ENCODE measurements around the gene FXR2. TPM values are rescaled to one million over a fixed set of nuclear protein-coding genes. Genes with fewer than 3 reads are reported as not detected.
A peak's percentile ranks its signal among the peaks of the same experiment; 100 is the strongest.

The FXR2 gene
- total and polyA plus RNA-seq, 10 of the 15 experiments (the other 5 are each of a cell fraction or from before 2014, with no cell fraction given): 1.6 to 33.3 (median 22.0) TPM

DNA sequence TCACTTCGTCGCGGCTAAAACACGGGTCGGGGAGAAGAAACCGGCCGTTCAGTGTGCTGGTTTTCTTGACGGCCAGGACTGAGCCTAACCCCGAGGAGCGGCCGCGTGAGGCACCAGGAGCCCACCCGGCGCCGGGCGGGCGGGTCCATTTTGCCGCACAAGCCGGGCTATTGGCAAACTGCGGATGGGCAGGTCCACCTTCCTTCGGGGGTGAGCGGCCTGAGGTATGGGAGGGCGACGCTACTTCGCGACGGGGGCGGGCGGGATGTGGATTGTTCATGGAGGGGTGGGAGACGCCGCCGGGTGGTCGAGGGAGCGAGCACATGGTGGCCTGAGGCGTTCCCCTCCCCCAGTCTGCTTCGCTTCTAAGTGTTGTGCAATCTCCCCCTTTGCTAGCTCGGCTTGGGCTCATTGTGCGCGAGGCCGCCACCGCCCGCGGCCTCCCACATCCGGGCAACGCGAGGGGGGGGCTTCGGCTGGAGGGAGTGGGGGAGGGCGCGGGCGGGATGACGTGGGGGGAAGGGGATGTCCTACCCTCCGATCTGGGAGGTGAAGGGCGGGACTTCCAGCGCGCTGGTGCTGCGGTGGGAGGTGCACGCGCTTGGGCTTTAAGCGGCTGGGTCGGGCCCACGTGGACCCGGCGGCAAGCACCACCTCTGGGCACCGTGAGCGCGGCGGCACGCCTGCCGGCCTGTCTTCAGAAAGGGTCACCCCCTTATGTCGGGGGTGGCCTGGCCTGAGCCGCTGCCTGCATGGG is 41.2 kb downstream of the FXR2 start (continued):
- no peak for TF ChIP-seq PML (IDR thresholded peaks at IDR 0.05; ENCODE audit: low read length)
- TF ChIP-seq NFYA (IDR thresholded peaks at IDR 0.05; ENCODE audit: borderline replicate concordance, low read depth, low read length): no peak
- TF ChIP-seq SUPT20H (IDR thresholded peaks at IDR 0.05; ENCODE audit: borderline replicate concordance, control insufficient read depth, low read depth, low read length): no peak
- no peak for TF ChIP-seq NFYB (IDR thresholded peaks at IDR 0.05; ENCODE audit: insufficient read depth, low read depth, low read length)
- no peak for TF ChIP-seq BMI1 (IDR thresholded peaks at IDR 0.05; ENCODE audit: borderline replicate concordance)
- TF ChIP-seq DPF2 (IDR thresholded peaks at IDR 0.05): no peak; the same call in 1 of the 2 replicates
- peak; percentile 67; the same call in 1 of the 2 replicates for TF ChIP-seq BACH1 (IDR thresholded peaks at IDR 0.05; ENCODE audit: borderline replicate concordance)
- no peak for TF ChIP-seq RCOR1 (conservative IDR thresholded peaks at IDR 0.05; ENCODE audit: low read depth, low read length)
- no peak for TF ChIP-seq HDAC2 (IDR thresholded peaks at IDR 0.05)
- TF ChIP-seq, protein P1, sequence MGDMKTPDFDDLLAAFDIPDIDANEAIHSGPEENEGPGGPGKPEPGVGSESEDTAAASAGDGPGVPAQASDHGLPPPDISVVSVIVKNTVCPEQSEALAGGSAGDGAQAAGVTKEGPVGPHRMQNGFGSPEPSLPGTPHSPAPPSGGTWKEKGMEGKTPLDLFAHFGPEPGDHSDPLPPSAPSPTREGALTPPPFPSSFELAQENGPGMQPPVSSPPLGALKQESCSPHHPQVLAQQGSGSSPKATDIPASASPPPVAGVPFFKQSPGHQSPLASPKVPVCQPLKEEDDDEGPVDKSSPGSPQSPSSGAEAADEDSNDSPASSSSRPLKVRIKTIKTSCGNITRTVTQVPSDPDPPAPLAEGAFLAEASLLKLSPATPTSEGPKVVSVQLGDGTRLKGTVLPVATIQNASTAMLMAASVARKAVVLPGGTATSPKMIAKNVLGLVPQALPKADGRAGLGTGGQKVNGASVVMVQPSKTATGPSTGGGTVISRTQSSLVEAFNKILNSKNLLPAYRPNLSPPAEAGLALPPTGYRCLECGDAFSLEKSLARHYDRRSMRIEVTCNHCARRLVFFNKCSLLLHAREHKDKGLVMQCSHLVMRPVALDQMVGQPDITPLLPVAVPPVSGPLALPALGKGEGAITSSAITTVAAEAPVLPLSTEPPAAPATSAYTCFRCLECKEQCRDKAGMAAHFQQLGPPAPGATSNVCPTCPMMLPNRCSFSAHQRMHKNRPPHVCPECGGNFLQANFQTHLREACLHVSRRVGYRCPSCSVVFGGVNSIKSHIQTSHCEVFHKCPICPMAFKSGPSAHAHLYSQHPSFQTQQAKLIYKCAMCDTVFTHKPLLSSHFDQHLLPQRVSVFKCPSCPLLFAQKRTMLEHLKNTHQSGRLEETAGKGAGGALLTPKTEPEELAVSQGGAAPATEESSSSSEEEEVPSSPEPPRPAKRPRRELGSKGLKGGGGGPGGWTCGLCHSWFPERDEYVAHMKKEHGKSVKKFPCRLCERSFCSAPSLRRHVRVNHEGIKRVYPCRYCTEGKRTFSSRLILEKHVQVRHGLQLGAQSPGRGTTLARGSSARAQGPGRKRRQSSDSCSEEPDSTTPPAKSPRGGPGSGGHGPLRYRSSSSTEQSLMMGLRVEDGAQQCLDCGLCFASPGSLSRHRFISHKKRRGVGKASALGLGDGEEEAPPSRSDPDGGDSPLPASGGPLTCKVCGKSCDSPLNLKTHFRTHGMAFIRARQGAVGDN (IDR thresholded peaks at IDR 0.05): peak; percentile 49; the same call in 1 of the 2 replicates
- TF ChIP-seq ZZZ3 (IDR thresholded peaks at IDR 0.05; ENCODE audit: control insufficient read depth, insufficient read length, low read depth): no peak
- TF ChIP-seq SPI1 (IDR thresholded peaks at IDR 0.05; ENCODE audit: borderline replicate concordance, insufficient read depth, low read depth, low read length): no peak
- TF ChIP-seq CBFB (IDR thresholded peaks at IDR 0.05; ENCODE audit: low read depth): peak; percentile 62; the same call in 1 of the 2 replicates
- peak; percentile 67; the same call in 1 of the 2 replicates for TF ChIP-seq SMAD5 (IDR thresholded peaks at IDR 0.05; ENCODE audit: low read depth)
- TF ChIP-seq, protein P2, sequence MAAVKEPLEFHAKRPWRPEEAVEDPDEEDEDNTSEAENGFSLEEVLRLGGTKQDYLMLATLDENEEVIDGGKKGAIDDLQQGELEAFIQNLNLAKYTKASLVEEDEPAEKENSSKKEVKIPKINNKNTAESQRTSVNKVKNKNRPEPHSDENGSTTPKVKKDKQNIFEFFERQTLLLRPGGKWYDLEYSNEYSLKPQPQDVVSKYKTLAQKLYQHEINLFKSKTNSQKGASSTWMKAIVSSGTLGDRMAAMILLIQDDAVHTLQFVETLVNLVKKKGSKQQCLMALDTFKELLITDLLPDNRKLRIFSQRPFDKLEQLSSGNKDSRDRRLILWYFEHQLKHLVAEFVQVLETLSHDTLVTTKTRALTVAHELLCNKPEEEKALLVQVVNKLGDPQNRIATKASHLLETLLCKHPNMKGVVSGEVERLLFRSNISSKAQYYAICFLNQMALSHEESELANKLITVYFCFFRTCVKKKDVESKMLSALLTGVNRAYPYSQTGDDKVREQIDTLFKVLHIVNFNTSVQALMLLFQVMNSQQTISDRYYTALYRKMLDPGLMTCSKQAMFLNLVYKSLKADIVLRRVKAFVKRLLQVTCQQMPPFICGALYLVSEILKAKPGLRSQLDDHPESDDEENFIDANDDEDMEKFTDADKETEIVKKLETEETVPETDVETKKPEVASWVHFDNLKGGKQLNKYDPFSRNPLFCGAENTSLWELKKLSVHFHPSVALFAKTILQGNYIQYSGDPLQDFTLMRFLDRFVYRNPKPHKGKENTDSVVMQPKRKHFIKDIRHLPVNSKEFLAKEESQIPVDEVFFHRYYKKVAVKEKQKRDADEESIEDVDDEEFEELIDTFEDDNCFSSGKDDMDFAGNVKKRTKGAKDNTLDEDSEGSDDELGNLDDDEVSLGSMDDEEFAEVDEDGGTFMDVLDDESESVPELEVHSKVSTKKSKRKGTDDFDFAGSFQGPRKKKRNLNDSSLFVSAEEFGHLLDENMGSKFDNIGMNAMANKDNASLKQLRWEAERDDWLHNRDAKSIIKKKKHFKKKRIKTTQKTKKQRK (IDR thresholded peaks at IDR 0.05; ENCODE audit: low read depth, low read length): no peak
- no peak for TF ChIP-seq MTA2 (IDR thresholded peaks at IDR 0.05; ENCODE audit: low read depth)
- peak; percentile 86 for TF ChIP-seq MYC (IDR thresholded peaks at IDR 0.05; ENCODE audit: insufficient read depth, insufficient read length, insufficient replicate concordance, low read length, severe bottlenecking)
- TF ChIP-seq, protein P3, sequence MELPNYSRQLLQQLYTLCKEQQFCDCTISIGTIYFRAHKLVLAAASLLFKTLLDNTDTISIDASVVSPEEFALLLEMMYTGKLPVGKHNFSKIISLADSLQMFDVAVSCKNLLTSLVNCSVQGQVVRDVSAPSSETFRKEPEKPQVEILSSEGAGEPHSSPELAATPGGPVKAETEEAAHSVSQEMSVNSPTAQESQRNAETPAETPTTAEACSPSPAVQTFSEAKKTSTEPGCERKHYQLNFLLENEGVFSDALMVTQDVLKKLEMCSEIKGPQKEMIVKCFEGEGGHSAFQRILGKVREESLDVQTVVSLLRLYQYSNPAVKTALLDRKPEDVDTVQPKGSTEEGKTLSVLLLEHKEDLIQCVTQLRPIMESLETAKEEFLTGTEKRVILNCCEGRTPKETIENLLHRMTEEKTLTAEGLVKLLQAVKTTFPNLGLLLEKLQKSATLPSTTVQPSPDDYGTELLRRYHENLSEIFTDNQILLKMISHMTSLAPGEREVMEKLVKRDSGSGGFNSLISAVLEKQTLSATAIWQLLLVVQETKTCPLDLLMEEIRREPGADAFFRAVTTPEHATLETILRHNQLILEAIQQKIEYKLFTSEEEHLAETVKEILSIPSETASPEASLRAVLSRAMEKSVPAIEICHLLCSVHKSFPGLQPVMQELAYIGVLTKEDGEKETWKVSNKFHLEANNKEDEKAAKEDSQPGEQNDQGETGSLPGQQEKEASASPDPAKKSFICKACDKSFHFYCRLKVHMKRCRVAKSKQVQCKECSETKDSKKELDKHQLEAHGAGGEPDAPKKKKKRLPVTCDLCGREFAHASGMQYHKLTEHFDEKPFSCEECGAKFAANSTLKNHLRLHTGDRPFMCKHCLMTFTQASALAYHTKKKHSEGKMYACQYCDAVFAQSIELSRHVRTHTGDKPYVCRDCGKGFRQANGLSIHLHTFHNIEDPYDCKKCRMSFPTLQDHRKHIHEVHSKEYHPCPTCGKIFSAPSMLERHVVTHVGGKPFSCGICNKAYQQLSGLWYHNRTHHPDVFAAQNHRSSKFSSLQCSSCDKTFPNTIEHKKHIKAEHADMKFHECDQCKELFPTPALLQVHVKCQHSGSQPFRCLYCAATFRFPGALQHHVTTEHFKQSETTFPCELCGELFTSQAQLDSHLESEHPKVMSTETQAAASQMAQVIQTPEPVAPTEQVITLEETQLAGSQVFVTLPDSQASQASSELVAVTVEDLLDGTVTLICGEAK (IDR thresholded peaks at IDR 0.05; ENCODE audit: borderline replicate concordance): no peak
- TF ChIP-seq BCL11A (IDR thresholded peaks at IDR 0.05; ENCODE audit: low read depth, low read length): no peak
